Colon (tissue), 2 donors: ENCODE data around the gene MBOAT1.
A peak's percentile ranks its signal among the peaks of the same experiment; 100 is the strongest.
"Not testable (repeated sequence)": the region's sequence is repeated elsewhere in the genome, so short reads cannot be mapped to it uniquely, and the experiment has no call there.

Experiments used
- FAIRE-seq: peaks from 2 replicates; lab custom pipeline; 2012; peaks lifted over from hg19 to GRCh38; lab: Jason Lieb, UNC
- donor health status: control.
- donor health status: control.

Gene MBOAT1

DNA sequence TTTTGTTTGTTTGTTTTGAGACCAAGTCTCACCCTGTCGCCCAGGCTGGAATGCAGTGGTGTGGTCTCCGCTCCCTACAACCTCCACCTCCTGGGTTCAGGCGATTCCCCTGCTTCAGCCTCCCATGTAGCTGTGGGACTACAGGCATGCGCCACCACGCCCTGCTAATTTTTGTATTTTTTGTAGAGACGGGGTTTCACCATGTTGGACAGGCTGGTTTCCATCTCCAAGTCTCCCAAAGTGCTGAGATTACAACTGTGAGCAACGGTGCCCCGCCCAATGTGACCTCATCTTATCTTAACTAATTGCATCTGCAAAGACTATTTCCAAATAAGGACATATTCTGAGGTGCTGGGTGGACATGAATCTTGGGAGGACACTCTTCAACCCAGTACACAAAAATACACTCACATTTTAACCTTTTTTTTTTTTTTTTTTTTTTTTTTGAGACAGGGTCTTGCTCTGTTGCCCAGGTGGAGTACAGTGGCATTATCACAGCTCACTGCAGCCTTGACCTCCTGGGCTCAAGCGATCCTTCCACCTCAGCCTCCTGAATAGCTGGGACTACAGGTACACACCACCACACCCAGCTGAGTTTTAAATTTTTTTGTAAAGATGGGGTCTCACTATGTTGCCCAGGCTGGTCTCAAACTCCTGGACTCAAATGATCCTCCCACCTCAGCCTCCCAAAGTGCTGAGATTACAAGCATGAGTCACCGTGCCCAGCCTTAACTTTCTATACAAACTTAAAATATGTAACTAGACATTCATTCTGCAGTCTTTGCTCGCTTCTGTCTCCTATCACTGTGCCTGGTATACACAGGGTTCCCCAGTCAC lies 72.9 kb downstream of the MBOAT1 start:
- FAIRE-seq: not testable (repeated sequence)

DNA sequence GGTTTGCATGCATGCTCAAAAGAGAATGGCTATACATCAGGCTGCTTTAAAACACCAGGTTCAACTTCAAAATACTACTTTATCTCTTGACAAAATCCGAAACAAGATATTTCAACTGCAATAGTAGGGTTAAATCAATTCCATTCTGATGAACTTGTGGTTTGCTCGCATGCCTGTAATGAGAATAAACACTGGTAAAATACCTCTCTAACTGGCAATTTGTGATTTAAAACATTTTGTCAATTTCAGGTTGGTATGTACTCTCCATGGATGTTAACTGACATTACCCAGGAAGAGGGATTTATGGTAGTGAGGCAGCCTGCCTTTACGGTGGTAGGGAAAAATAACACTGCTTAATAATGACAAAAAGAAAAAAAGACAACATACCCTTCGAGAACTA lies 74.4 kb downstream of the MBOAT1 start:
- no peak for FAIRE-seq

DNA sequence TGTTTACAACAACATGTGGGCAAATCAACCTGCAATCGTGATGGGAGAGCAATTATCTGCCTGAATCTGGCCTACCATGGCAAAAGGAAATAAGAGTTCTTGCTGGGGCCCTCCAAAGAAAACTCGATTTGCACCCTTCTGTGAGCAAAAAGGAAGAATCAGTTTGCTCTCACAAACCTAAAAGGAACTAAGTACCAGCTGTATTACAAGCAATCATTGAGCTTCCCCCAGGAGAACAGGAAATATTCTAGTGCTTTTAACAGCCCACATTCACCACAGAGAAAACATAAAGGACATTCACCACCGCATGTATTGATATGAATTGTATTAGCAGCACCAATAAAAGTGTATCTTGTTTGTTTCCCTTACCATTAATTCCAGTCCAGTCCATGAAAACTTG lies 75.0 kb downstream of the MBOAT1 start:
- no peak for FAIRE-seq

DNA sequence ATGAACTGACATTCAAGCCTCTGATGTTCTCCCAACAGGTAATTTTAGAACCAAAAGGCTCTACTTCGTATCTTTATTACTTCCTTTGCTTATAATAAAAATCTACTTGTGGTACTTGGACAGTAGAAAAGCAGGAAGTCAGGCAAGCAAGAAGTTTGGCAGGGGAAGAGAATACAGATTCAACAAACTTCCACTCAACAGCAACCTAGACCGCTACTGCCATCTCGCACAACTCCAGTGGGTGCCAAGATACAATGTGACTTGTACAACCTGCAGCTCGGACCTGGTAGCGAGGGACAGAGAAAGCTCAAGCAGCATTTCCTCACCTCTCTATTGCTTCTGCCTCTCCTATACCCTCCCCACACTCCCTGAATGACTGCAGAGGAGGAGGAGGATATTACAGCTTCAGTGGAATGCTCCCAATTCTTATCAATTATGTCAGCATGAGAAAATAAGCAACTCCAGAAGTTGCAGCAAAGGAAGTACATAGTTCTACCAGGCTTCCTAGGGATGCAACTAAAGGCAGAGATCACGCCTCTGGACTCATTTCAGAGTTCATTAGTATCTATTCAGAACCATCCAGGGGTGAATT lies 76.5 kb downstream of the MBOAT1 start:
- FAIRE-seq: no peak

DNA sequence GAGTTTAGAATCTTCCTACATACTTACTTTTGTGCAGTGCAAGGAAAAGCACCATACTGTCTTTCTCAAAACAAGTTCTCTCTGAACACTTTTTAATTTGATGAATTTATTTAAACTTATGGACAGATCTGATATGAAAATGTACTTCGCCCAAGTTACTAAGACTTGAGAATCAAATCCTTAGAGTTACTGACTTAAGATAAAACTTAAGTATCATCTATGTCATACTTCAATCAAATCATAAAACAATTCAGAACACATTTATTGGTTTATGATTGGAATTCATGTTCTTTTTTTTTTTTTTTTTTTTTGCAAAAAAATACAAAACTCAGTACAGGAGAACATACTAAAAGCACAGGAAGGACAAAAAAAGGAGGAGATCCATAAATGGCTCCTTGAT lies 77.7 kb downstream of the MBOAT1 start:
- FAIRE-seq: peak; percentile 85

DNA sequence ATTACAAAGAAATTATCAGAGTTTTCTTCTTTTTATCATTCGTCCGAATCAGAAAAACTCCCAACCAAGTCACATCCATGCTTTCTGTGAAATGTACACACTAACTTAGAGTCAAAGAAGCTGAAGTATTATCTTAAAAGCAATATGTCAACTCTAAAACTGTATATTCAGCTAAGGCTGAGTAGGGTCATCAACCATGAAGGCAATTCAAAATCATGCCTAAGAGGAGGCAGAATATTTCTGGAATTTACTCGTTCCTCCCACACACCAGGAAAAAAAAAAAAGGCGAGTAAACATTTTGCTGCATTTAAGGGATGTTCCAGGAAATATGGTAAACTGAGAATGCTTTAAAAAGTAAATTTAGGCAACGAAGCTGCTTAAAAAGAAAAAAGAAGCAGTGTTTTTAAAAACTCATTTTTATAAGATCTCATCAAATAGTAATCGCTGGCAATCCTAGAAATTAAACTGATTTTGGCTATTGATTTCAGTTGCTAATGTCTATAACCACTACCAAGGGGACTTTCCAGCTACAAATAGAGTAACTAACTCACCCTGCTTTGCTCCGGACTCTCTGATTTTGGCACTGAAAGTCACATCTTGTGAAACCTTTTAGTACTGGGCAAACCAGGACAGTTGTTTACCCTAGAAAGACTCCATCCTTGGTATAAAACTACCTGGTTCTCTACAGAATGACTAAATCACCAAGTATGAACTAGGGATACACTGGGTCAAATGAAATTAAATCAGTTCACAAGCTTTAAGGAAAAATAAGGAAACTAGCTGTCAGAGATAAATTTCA lies 82.8 kb downstream of the MBOAT1 start:
- no peak for FAIRE-seq

DNA sequence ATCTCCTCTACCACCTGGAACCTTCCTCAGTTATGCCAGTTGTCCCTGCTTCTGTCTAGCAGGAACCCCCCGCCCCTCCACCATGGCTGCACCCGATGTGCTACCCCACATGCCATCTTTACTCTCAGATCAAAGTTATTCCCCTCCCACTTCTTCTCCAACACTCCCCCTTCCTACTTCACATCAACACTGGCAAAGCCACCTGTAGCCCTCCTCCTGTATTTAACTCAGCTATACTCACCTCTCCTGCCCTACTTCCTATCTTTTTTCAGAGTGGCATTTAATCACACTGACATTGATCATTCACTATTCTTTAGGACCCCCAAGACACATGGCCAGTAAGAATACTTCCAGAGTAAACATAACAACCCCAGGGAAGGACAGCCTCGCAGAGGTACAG lies 84.3 kb downstream of the MBOAT1 start:
- no peak for FAIRE-seq

DNA sequence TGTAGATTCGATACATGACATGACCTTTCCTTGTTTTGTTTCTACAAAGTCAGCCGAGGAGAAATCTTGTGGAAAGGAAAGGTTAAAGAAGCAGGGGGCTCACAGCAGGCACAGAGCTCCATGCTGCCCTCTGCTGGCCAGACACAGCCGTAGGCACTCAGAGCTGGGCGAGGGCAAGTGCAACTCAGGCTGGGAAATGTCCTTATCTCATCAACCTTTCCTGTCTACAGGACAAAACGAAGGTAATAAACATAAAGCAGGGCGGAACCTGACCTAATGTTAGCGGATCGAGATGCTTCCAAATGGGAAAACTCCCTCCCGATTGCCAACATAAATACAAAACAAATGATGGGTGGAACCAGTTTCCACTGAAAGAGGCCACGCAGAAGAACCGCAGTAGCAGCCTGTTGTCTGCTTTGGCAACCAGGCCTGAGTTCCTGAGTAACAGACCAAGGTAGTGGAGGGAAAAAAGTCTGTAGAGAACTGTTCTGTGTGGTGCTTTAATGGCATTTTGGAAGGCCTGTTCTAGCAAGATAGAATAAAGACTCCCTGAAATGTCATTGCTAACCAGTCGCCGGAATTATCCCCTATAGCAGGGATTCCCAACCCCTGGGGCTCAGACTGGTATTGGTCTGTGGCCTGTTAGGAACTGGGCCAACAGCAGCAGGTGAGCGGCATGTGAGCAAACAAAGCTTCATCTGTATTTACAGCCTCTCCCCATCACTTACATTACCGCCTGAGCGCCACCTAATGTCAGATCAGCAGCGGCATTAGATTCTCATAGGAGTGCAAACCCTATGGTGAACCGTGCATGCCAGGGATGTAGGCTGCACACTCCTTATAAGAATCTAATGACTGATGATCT lies 85.2 kb downstream of the MBOAT1 start:
- no peak for FAIRE-seq

DNA sequence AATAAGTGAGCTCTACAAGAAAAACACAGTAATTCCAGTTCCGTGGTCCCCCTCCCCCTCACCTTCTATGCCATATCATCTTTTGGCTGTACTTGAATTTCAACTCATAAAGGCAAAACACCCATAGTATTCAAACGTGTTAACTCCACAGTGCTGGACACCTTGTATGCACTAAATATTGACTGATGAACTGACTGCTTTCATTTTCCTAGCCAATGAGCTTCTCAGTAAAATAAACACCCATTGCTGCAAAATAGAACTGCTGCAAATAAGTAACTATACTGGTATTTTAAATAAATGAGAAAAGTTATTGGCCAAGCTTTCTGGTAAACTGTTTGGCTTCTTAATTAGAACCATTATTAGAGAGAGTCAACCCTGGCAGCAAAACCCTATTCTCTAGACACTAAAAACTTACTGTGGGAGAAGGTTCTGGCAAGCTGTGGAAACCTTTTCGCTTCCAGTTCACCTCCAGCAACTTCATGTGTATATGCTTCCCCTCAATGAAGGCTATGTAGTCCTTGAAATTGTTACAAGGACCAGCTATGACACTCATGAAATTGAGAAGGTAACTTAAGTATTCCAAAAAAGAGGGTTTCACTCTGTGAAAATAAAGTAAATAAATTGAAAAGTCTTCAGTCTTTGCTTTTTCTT lies 86.0 kb downstream of the MBOAT1 start:
- no peak for FAIRE-seq

DNA sequence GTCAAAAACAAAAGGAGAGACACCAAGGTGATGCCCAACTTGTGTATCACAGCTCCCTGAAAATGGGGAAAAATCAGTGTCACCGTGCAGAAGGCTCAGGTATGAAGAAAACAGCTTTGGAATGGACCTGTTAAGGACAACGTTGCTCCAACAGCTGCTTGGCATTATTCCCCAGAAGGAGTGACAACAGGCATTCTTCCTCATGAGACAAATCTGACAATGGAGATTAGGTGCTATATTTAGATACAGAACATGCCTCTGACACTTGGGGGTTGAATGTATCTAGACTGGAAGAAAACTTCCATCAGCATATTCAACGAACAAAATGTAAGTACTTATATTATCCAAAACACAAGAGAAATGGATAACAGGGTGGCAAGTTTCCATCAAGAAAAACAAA lies 87.7 kb downstream of the MBOAT1 start:
- FAIRE-seq: no peak

DNA sequence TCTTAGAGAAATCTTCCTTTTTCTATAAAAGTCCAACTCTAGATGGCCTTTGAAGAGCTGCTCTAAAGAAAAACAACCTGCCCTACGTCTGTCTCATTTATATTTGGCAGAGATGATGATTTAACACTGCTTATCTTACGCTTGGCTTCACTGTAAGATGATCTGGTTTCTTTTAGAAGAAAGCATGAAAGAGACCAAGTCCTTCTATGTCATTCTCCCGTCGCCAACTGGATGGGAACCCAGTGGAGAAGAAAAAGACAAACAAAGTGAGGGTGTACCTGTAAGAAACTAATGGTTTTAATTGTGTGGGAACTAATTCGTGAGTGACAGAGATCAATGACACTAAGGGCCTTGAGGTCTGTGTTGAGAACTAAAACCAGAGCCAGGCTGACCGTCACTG lies 92.8 kb downstream of the MBOAT1 start:
- no peak for FAIRE-seq

DNA sequence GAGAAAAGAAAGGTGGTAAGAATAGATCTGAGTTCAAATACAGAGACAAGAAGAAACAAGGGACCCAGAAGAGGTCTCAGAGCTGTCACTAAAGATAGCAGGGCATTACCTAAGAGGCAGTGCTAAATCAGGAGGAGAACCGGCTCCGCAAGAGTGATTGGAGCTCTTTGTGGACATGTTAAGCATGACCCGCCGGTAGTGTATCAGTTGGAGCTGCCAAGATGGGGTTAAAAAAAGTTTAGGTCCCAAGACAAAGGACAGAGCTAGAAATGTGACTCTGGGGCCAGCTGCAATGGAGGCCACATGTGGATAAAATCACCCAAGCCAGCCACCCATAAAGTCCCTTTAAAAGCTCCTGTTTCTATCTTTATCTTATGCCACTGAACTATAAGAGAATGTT lies 93.4 kb downstream of the MBOAT1 start:
- no peak for FAIRE-seq

DNA sequence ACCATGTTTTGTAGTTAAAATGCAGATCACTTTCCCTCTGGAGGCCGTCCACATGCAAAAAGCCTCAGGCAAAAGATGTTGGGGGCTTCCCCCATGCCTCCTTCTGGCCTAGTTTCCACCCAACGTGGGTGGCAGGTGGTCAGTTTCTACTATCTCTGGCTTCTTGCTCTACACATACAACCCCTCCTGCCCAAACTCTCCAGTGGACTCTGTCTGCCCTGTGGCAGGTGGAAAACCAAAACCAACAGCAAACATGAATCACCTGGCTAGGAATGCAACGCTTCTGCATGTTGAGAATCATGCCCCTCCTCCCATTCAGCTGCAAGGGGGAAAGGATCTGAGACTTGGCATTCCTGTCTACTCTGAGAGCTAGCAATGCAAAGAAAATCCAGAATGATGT lies 94.8 kb downstream of the MBOAT1 start:
- no peak for FAIRE-seq

DNA sequence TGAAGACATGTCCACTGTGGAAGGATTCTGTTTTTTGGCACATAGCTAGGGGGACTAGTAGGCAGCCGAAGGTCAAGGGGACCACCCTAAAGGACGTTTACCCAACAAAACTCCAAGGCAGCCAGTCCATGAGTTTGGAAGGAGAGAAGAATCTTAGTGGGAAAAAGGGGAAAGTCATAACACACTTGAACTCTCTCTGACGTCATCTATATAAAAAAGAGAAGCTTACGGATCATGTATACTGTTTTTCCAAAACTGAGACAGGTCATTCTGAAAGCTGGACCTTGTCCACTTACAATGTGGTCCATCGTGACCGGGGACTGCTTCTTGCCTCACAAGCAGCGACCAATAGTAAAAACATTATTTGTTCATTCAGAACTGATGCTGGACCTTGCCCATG lies 95.5 kb downstream of the MBOAT1 start:
- no peak for FAIRE-seq

DNA sequence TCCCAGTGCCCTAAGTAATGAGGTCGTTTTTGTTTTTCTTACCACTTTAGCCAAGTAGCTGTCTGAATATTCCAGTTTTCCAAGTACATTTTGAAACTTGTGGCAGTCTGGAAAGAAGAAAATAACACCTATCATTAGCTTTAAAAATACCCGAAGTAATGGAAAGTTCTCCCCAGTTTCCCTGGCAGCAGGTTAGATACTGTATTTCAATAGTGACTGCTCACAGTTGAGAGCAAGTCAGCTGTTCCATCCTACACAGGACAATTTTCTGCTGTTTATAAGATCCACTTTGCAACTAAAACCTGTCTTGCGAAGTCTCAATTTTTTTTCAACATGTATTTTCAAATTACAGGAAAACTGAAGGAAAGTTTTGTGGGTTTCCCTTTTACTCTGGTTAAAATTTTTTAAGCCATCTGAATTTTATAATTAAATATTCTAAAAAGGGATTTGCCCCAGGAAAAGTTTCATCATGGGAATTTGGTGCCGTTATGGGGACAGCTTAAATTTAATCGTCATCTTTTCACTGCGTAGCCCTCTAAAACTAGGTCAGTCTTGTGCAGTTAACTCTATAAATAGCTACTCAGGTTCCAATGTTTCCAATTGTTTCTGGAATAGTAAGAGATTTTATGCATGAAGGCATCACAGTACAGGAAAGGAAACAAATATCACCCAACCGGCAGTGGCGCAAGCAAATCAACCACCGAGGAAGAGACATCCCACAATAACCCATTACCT lies 96.9 kb downstream of the MBOAT1 start:
- no peak for FAIRE-seq

DNA sequence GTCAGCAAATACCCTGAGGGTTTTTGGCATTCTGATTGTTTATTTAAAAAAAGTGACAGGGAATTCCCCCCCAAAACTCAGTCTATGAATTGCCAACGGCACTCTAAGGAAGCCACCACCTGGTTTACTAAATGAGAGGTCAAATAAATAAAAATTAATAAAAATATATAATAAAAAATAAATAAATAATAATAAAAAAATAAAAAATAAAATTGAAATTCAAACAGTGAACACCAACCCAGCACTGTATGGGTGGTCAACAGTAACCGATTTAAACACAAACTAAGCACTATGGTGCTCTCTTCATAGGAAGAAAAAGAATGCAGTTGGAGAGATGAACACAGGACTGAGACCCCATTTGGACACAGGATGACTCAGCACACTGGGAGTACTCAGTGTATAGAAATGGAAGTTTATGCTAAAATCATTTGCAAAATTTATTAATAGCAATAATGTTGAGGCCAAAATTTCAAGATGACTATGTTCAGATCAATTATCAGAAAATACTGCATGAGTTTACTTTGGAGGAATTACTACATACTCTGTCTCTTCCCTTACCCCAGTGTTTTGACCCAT lies 98.5 kb downstream of the MBOAT1 start:
- no peak for FAIRE-seq

DNA sequence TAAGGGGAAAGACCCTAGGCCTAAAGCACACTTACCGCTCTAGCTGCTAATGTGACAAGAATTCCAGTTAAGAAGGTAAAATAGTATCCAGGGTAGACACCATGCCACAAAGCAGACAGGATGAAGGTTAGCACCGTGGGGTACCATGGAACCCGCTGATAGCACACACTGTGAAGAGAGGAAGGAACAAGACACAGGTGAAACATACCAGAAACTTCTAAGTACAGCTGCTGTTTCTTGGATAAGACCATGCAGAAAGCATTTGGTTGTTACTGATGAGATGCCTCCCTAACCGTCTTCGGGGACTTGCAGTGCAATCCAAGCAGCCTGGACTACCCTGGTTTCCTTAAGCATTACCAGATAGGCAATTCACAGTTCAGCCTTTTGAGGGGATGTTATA lies 99.4 kb downstream of the MBOAT1 start:
- FAIRE-seq: no peak

DNA sequence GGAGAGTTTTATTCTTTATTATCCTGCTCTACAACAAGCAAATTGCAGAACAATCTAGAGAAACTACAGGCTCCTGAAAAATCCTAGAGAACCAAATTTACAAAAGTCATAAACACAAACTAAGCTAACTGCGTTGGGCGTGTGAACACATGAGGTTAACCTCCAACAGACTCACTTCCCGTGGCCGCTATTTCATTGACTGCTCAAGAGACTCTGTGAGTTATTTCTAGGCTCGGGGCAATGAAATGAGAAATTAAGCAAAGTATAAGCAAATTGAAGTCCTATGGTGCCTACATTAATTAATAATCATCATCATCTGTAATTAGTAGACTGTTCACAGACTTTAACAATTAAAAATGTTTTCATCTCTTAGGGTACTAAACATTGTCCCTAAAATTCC lies 100.0 kb downstream of the MBOAT1 start:
- no peak for FAIRE-seq

DNA sequence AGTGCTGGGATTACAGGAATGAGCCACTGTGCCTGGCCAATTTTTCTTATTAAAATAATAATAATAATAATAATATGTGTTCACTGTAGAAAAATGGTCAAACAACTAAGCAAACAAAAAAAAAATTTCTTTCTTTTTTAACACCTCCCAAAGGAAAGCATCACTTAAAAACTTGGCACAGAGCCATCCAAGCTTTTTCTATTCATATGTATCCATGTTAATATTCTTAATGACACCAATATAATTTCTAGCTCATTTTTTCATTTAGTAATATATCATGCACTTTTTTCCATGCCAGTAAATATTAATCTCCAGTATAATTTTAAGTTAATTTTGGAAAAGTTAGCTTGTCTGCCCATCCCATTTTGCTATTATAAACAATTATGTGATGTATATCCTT lies 101.8 kb downstream of the MBOAT1 start:
- no peak for FAIRE-seq

DNA sequence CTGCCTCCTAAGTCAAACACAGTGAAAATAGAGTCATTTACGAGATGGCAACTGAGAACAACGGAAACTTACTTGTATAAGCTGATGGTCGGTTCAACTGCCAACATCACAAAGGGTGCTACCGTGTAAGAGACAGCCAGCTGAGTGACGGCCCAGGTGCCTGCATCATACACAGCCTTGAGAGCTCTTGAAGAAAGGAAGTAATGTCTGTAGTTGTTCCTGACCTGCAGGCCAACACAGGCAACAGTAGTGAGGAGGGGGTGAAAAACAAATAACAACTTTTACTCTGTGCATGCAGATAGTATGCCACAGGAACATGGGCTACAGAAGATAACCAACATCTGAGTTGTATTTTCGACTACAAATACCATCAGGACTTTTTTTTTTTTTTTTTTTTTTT lies 102.7 kb downstream of the MBOAT1 start:
- FAIRE-seq: no peak

DNA sequence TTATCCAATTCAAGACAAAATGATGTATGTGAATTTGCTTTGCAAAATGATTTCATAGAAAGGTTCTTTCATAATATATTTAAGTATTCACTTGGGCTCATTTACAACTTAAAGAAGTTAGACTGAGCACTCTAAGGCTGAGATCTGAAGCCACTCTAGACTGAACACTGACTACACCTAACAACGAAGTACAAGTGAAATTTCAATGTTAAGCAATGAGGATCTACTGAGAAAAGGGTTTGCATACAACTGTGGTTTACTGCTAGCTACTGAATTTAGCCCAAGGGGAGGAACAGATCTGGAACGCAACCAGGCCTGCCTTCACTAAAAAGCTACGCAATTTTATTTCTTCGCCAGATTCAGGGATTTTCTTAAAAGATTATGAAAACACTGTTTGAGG lies 106.4 kb downstream of the MBOAT1 start:
- FAIRE-seq: no peak
